HepG2 (cell line): ENCODE data around the gene ZNF771. TPM values are rescaled to one million over a fixed set of nuclear protein-coding genes. Genes with fewer than 3 reads are reported as not detected.
A peak's percentile ranks its signal among the peaks of the same experiment; 100 is the strongest.

Experiments used
- EP300 ChIP-seq, 3 experiments: sonication (generic) in 1 of 3; formaldehyde crosslinking in 1 of 3; IDR thresholded peaks; 2 replicates each; pipeline versions ENCODE4 v1.5.1 to v1.6.1; 2011 to 2020; ENCODE audit warnings: low read depth in 2 of 3, low read length in 2 of 3, borderline replicate concordance in 1 of 3, improper control_type of control experiment in 1 of 3, mild to moderate bottlenecking in 1 of 3, missing genetic modification reagents in 1 of 3, moderate library complexity in 1 of 3
- KLF6 ChIP-seq: IDR thresholded peaks from 2 replicates; pipeline ENCODE4 v1.8.0; 2016; ENCODE audit warnings: missing biosample characterization, missing genetic modification reagents
- REPIN1 ChIP-seq: sonication (generic); formaldehyde crosslinking; IDR thresholded peaks from 2 replicates; pipeline ENCODE4 v1.8.0; 2022; ENCODE audit warnings: missing genetic modification reagents, low read depth, mild to moderate bottlenecking, borderline replicate concordance
- TFE3 ChIP-seq: IDR thresholded peaks from 2 replicates; pipeline ENCODE4 v1.6.1; 2016
- ZBTB42 ChIP-seq: sonication (generic); formaldehyde crosslinking; IDR thresholded peaks from 2 replicates; pipeline ENCODE4 v1.5.0; 2020; ENCODE audit warnings: mild to moderate bottlenecking, missing genetic modification reagents
- ZFP91 ChIP-seq: sonication (generic); formaldehyde crosslinking; IDR thresholded peaks from 2 replicates; pipeline ENCODE4 v1.9.0; 2022; ENCODE audit warnings: missing genetic modification reagents, mild to moderate bottlenecking, borderline replicate concordance
- ZNF281 ChIP-seq: sonication (generic); formaldehyde crosslinking; IDR thresholded peaks from 2 replicates; pipeline ENCODE4 v1.4.0; 2020; ENCODE audit warnings: missing genetic modification reagents, borderline replicate concordance
- ZNF543 ChIP-seq: sonication (generic); formaldehyde crosslinking; IDR thresholded peaks from 2 replicates; pipeline ENCODE4 v1.4.0; 2020; ENCODE audit warnings: mild to moderate bottlenecking, missing genetic modification reagents
- ZNF549 ChIP-seq: sonication (generic); formaldehyde crosslinking; IDR thresholded peaks from 2 replicates; pipeline ENCODE4 v1.5.0; 2020; ENCODE audit warnings: missing genetic modification reagents
- ZNF816 ChIP-seq: sonication (generic); formaldehyde crosslinking; IDR thresholded peaks from 2 replicates; pipeline ENCODE4 v1.8.0; 2022; ENCODE audit warnings: missing genetic modification reagents, mild to moderate bottlenecking, borderline replicate concordance
- polyA plus RNA-seq, 8 experiments: library from polyadenylated mRNA; depleted of rRNA in 3 of 8; stranded (reverse) in 7 of 8; unstranded in 1 of 8; fragments of >200 nt; fragmentation: Illumina TruSeq in 4 of 8; extraction: Trizol in 4 of 8; gene quantifications; 2 replicates each; pipeline versions ENCODE4 v1.2.1 to v1.2.3, GENCODE V29; 2011 to 2016; ENCODE audit warnings: low read depth in 4 of 8, missing spikeins in 1 of 8, mixed read lengths in 1 of 8; ENCODE audit not compliant: insufficient read depth in 1 of 8
- total RNA-seq, 5 experiments: library from RNA; depleted of rRNA; stranded (reverse); fragments of >200 nt; fragmentation: Illumina TruSeq; extraction: Trizol; gene quantifications; 2 replicates each; pipeline ENCODE4 v1.2.3, GENCODE V29; 2016; ENCODE audit warnings: low read depth in 1 of 5
- TF ChIP-seq, protein P1 (sequence below): sonication (generic); formaldehyde crosslinking; IDR thresholded peaks from 2 replicates; pipeline ENCODE4 v1.5.1; 2020; ENCODE audit warnings: mild to moderate bottlenecking, missing genetic modification reagents, moderate library complexity

ZNF771 gene
- total and polyA plus RNA-seq, 2 of the 13 experiments (the other 11 are each of a cell fraction or from before 2014, with no cell fraction given): 5.0 to 11.8 TPM

DNA sequence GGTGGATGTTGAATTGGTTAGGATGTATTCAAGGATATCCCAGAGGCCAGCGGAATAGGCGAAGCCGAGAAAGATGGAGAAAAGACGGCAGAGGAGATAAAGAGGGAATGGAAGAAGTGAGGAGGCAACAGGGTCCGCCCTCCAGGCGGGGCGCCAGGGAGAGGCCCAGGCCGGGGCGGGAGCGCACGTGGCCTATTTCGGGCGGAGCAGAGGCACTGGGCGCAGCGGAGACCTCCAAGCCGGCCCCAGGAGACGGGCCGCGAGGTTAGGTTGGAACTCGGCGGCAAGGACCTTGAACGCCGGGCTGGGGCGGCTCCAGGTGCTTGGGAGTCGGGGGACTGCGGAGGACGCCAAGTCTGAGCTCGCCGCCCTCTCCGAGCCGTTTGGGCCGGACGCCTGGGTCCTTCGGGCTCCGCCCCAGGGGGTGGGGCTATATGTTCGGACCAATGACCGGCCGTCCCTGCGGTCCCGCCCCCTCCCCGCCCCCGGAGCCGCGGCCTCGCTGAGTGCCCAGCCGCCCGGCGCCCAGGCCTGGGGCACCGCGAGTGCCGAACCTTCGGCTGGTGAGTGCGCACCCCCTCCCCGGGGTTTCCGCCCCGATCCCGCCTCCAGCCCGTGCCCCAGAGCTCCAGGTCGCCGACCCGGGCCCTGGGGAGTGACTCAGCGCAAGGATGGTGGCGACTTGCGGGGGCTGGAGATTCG, at the start of gene ZNF771 (continued):
- TF ChIP-seq ZNF281 (CRISPR knock-in tag) (no peak; the same call in 1 of the 2 replicates), ZNF549 (CRISPR knock-in tag) (no peak), ZBTB42 (CRISPR knock-in tag) (no peak; the same call in 1 of the 2 replicates), ZNF816 (CRISPR knock-in tag) (no peak), ZNF543 (peak; percentile 95), ZFP91 (CRISPR knock-in tag) (peak; percentile 88), EP300 (IDR thresholded peaks at IDR 0.05; ENCODE audit: low read depth in 2 of 2, low read length in 2 of 2) (no peak), EP300 (CRISPR knock-in tag; IDR thresholded peaks at IDR 0.05; ENCODE audit: borderline replicate concordance) (peak; percentile 41; the same call in 1 of the 2 replicates), TFE3 (CRISPR knock-in tag) (peak; percentile 69), KLF6 (CRISPR knock-in tag) (peak; percentile 93), REPIN1 (CRISPR knock-in tag) (peak; percentile 90; the same call in 1 of the 2 replicates)
- TF ChIP-seq, protein P1, sequence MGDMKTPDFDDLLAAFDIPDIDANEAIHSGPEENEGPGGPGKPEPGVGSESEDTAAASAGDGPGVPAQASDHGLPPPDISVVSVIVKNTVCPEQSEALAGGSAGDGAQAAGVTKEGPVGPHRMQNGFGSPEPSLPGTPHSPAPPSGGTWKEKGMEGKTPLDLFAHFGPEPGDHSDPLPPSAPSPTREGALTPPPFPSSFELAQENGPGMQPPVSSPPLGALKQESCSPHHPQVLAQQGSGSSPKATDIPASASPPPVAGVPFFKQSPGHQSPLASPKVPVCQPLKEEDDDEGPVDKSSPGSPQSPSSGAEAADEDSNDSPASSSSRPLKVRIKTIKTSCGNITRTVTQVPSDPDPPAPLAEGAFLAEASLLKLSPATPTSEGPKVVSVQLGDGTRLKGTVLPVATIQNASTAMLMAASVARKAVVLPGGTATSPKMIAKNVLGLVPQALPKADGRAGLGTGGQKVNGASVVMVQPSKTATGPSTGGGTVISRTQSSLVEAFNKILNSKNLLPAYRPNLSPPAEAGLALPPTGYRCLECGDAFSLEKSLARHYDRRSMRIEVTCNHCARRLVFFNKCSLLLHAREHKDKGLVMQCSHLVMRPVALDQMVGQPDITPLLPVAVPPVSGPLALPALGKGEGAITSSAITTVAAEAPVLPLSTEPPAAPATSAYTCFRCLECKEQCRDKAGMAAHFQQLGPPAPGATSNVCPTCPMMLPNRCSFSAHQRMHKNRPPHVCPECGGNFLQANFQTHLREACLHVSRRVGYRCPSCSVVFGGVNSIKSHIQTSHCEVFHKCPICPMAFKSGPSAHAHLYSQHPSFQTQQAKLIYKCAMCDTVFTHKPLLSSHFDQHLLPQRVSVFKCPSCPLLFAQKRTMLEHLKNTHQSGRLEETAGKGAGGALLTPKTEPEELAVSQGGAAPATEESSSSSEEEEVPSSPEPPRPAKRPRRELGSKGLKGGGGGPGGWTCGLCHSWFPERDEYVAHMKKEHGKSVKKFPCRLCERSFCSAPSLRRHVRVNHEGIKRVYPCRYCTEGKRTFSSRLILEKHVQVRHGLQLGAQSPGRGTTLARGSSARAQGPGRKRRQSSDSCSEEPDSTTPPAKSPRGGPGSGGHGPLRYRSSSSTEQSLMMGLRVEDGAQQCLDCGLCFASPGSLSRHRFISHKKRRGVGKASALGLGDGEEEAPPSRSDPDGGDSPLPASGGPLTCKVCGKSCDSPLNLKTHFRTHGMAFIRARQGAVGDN (CRISPR knock-in tag): peak; percentile 97
